Stimulated activated CD8-positive, alpha-beta memory T cell treated with anti-CD3 and anti-CD28 coated beads, Interleukin-4, amount 100 ng/mL, for 24 hours (primary cell): ENCODE data around the gene AGTPBP1.
"Not testable (repeated sequence)": the region's sequence is repeated elsewhere in the genome, so short reads cannot be mapped to it uniquely, and the experiment has no call there.

ENCODE experiments used
- DNase-seq: peaks from one replicate; pipeline ENCODE4 v3.0.0-alpha.2; 2020; ENCODE audit warnings: low read depth

The AGTPBP1 gene

DNA sequence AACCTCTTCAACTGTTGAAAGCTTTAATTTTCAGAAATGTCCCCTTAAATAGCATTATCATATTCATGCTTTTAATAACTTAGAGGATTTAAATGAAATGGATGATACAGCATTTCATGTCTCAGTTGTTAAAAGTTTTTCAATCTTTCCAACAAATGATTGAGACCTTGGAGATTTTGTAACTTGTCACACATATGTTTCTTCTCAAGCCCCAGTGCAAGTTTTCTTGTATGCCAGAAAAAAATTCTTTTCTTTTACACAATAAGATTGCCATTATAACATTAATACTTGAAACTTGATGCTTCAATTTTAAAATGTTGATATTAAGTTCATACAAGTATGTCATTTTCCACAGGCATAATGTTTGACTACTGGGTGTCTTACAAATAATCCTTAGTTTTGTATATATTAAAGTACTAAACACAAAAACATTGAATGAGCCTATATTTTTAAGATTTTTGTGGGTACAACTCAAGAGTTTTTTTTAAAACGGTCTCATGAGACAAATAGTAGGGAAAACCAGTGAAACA lies 124.5 kb downstream of the AGTPBP1 start:
- no peak for DNase-seq

DNA sequence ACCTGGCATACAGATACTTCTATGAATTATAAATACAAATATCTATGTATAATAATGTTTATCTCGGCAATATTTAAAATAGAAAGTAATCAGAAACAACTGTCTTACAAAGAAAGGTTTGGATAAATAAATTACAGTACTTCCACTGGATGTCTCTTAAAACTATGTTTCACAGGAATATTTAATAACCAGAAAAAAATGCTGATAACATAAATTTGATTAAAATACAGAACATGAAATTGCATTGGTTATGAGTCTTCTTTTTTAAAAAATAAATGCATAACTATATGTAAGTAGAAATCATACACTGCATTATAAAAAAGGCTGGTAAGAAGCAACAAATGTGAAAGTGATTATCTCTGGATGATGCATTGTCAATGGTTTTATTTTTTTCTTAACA lies 126.0 kb downstream of the AGTPBP1 start:
- DNase-seq: no peak

DNA sequence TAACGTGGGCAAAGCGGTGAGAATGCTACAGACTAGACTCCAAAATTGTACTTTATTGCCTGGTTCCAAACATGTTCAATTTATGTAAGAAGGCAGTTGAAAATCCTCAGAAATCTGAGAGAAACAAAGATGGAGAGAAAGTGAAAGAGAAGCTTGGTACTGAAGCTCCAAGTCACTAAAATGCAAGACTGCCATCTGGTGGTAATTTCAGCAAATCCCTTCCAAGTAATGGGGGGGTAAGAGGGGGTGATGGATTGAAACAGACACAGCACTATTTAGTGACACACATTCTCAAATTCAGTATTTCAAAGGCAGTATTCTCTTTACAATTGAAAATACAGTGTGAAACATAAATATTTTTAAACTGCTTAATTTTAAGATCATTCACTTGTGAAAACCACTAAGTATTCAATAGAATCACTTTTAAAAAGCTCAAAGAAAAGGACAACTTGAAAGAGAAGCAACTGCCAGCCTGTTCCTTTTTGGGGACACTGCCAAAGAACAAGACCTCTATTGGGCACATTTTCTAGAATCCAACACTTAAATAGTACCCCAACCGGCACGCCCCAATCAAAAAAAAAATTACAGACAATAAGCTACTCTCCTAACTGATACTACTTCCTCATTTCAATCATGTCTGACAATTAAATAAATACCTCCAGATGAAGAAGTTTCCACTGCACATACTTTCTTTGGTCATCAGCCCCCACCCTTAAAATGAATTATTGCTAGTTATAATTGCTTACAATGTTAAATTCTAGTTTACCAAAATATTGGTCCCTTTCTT lies 131.5 kb downstream of the AGTPBP1 start:
- DNase-seq: no peak

DNA sequence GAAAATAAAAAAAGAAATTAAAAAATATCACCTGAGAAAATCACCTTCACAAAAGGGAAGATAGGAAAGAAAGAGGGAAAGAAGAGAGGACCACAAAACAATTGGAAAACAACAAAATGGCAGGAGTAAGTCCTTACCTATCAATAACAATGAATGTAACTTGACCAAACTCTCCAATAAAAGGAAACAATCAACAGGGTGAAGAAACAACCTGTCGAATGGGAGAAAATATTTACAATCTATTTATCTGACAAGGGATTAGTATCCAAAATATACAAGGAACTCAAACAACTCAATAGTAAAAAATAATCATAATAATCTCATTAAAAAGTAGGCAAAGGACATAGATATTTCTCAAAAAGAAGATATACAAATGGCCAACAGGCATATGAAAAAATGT lies 135.8 kb downstream of the AGTPBP1 start:
- DNase-seq: no peak

DNA sequence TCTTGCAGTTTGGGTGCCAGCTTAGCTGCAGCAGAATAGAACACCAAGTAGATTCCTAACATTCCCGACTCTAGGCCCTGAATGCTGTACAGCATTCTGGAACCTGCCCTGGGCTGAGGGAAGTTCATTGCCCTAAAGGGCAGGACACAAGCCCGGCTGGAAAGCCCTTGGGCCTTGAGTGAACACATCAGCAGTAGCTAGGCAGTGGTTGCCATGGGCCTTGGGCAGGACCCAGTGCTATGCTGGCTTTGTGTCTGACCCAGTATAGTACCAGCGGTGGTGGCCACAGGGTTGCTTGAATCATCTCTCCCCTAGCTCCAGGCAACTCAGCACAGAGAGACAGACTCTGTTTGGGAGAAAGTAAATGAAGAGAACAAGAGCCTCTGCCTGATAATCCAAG lies 137.8 kb downstream of the AGTPBP1 start:
- DNase-seq: no peak

DNA sequence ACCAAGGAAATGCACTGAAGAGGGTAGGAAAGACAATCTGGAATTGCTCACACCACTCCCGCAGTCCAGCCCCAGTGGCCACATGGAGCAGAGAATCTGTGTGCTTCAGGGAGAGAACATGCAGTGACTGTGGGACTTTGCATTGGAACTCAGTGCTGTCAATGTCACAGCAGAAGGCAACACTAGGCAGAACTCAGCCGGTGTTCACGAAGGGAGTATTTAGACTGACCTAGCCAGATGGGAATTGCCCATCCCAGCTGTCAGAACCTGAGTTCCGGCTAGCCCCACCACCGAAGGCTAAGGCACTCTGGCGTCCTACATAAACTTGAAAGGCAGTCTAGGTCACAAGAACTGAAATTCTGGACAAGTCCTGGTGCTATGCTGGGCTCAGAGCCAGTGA lies 139.0 kb downstream of the AGTPBP1 start:
- no peak for DNase-seq

DNA sequence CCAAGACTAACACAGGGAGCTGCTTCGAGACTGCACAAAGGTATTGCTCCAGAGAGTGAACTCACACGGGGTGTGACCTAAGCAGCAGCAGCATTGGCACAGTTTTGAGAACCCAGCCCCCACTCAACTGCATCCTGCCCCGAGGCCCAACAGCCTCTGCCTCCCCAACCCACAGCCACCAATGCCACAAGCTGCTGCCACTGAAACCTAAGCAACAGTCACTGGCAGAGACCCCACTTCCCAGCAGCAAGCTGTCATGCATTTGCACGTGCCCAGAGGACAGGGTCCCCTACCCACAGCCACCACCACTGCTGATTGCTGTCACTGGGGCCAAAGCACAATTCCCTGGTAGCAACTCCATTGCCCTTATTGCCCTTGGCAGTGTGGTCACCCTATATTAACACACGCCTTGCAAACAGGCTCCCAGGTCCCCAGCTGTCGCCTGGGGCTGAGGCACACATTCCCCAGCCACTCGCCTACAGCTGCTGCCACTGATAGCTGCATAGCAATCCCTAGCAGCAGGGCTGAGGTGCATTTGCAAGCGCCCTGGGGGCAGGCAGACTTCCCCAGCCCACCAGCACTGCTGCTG lies 141.0 kb downstream of the AGTPBP1 start:
- no peak for DNase-seq

DNA sequence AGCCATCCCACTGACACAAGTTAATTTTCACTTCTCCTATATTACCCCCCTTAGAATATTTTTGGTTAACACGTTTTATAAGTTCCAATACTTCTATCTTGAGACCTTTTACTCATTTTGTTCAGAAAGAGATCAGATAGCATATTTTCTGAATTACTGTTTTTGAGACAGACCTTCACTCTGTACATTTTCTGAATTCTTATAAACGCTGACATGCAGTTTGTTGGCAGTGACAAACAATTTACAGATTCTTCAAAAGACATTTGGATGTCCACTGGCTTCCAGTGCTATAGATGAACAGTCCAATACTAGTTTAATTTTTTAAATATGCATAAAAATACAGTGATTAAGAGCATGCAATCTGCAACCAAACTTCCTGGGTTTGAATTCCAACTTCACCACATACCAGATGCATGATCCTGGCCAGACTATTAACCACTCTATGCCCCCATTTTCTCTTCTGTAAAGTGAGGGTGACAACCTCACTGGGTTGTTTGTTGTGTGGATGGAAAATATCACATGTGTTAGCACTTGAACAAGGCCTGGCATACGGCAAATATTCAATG lies 142.1 kb downstream of the AGTPBP1 start:
- no peak for DNase-seq

DNA sequence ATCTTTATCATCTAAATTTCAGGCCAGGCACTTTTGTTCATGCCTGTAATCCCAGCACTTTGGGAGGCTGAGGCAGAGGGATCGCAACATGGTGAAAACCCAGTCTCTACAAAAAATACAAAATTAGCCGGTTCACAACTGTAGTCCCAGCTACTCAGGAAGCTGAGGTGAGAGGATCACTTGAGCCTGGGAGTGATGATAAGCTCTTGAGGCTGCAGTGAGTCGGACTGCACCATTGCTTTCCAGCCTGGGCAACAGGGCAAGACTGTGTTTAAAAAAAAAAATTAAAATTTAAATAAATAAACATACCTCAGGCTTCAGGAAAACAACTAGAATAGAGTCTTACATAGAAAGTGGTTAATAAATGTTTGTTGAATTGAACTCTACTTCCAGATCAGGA lies 147.4 kb downstream of the AGTPBP1 start:
- no peak for DNase-seq

DNA sequence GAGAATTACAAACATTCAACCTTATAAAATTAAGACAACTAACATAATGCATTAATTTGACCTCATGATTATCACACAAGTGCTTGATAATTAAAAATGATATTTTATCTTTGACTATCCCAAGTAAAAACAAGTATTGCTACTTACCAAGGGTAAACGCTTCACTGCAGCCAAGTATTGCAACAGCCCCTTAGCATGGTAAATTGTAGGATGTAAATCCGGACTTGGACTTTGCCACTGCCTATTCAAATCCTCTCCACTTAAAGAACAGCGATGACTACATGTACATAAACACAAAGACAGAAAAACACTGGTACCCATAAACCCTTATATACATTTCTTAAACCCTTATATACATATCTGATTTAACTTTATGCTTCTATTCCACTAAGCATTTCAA lies 155.1 kb downstream of the AGTPBP1 start:
- no peak for DNase-seq

DNA sequence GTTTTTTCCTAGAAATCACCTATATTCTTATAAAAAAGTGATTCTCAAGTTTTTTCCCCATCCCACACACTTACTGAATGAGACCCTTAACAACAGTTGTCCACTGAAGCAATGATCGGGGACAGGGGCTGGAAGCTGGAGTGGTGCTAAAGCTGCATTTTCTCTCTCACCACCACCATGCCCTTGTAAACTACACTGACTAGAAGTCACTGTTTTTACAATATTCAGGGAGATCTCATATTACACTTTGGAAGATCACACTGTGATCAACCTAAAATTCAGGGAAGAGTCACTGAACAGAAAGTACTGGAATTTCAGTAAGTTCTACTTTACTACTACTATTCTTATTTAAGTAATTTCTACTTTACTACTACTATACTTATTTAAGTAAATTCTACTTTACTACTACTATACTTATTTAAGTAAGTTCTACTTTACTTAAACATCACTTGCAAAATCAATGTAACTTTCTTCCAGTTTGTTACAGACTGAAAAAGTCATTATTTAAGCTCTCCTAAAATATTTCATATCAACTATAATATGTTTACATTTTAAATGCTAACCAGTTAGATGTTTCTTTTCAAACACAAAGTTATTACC lies 164.3 kb downstream of the AGTPBP1 start:
- DNase-seq: no peak

DNA sequence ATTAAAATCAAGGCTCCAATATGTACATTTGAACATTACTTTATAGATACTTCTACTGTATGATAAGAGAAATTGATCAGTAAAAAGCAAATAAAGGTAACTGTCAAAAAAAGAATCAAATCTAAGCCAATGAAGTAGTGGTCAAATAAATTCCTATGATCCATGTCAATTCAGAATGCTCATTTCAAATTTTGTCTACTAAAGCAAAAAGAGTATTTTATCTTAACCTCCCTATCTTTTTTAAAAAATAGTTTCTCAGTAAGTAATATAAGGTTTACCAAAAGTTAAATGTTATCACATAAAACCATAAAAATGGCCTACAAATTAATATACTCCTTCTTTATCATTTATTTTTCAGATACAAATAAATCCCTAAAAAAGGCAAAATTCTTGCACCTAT lies 165.9 kb downstream of the AGTPBP1 start:
- DNase-seq: no peak

DNA sequence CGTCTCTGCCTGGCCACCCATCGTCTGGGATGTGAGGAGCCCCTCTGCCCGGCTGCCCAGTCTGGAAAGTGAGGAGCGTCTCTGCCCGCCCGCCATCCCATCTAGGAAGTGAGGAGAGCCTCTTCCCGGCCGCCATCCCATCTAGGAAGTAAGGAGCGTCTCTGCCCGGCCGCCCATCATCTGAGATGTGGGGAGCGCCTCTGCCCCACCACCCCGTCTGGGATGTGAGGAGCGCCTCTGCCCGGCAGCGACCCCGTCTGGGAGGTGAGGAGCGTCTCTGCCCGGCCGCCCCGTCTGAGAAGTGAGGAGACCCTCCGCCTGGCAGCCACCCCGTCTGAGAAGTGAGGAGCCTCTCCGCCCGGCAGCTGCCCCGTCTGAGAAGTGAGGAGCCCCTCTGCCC lies 168.2 kb downstream of the AGTPBP1 start:
- not testable (repeated sequence) for DNase-seq

DNA sequence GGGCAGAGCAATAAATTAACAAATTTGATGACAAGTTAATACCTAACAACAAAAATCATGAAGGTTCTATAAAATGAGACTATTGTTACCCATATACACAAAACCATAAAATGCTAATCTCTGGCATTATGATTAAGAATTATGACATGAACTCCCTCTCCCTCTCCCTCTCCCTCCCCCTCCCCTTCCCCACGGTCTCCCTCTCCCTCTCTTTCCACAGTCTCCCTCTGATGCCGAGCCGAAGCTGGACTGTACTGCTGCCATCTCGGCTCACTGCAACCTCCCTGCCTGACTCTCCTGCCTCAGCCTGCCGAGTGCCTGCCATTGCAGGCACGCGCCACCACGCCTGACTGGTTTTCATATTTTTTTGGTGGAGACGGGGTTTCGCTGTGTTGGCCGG lies 168.8 kb downstream of the AGTPBP1 start:
- not testable (repeated sequence) for DNase-seq

DNA sequence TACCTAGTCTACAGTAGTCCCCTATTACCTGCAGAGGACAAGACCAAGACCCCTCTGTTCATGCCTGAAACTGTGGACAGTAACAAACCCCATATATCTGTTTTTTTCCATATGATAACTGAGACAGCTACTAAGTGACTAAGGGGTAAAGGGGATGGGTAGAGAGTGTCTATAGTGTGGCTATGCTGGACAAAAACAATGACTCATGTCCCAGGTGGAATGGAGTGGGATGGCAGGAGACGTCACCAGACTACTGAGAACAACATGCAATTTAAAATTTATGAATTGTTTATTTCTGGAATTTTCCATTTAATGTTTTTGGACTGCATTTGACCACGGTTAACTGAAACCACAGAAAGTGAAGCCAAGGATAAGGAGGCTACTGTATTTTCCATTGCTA lies 171.8 kb downstream of the AGTPBP1 start:
- no peak for DNase-seq

DNA sequence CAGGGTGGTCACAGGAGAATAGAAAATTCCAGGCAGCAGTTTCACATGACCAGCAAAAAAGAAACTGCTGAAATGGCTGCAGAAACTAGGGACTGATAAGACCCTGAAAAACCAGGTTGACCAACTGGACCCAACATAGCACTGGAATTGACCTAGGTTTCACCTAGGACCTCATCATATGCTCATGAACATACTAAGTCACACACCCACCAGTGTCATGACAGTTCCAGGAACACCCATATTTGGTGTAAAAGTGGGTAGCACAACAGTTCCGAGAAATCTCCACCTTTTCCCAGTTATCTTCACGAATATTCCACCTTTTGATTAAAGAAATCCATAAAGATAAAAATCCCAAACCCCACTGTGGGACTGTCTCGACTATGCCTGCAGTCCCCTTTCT lies 182.2 kb downstream of the AGTPBP1 start:
- DNase-seq: no peak

DNA sequence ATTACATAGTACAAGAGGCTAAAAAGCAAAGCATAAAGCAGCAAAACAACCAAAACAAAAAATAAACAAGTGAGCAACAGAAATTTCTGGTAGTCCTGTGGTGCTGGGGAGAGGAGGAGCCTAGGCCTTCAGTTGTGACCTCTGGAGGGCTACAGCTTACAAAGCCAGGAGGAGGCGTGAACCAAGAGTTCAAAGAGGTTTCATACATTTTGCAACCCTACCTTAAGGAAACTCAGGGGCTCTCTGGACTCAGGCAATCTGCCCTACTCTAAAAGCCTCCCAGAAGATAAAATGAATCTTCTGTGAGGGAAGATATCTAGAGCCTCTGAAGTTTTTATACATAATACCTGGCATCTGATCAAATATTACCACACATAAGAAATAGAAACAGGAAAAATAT lies 187.4 kb downstream of the AGTPBP1 start:
- no peak for DNase-seq

DNA sequence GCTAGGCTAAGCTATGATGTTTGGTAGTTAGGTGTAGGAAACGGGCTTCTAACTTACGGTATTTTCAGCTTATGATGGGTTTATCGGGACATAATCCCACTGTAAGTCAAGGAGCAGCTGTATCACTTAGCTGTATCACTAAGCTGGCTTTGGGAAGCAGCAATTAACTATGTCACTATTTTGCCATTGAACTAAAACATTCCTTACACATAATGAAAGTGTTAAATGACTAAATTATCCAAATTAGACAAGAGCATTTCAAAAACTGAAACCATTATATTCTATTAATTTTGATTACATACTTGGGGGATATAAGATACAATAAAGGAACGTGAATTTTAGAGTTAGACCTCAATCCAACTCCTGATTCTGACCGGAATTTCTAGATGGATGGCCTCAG lies 188.3 kb downstream of the AGTPBP1 start:
- DNase-seq: no peak

DNA sequence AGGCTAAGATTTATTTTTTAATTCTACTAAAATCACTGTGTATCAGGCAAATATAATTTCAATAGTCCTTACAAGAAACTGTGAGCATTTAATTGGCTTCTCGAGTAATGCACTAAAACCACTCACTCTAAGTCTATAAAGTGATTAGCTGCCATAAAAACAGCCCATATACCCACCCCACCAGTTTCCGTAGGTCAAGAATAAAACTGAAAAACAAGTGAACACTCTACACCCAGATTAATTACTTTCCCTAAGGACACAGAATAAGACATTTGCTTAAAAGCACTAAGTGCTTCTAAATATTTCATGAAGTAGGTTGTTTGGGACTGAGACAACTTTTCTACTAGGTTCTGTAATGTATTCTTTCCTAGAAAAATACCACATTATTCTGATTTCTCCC lies 194.2 kb downstream of the AGTPBP1 start:
- DNase-seq: no peak

DNA sequence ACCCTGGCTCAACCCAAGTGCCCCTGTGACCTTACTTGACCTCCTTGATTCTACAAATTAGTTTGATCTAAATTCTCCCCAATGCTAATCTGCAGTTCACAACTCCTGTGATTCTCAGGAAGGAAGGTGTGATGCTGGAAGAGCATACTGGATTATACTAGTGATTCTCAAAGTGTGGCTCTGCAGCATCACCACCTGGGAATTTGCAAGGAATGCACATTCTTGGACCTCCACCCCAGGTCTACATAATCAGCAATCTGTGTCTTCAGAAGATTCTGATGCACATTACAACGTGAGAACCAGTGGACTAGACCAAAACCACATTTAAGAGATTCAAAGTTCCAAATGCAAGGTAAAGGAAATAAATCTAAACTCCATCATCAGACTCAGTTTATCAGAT lies 198.6 kb downstream of the AGTPBP1 start:
- no peak for DNase-seq

DNA sequence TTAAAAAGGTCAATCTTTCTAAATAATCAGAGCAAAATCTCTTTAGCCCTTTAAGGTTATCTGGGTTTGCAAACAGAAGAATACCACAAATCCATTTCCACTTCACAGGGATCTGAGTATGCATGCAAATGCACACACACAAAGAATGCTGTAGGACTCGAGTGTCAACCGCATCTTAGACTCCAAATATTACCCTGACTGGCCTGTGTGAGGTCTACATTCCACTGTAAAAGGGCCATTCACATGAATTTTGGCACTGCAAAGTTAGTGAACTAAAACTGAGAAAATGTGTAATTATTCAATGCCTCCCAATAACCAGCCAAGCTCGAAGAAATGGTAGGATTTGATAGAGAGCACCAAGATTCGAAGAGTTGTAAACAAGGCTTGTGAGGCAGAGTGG lies 199.9 kb downstream of the AGTPBP1 start:
- DNase-seq: no peak

DNA sequence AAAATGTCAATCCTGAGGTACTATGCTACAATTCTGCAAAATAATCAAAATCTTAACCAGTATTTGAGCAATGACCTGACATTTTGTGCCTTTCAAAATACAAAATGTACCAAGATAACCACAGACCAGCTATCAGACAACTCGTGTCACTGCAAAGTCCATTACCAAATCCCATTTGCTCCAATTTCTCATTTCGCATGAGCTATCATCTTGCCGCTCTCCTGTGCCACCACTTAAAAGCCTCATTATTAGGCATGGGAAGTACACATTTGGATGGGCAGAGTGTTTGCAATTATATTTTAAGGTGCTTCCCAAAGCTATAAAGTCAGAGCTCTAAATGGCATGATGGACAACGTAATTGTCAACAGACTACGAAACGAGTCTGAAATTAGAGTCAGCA lies 205.2 kb downstream of the AGTPBP1 start:
- no peak for DNase-seq

DNA sequence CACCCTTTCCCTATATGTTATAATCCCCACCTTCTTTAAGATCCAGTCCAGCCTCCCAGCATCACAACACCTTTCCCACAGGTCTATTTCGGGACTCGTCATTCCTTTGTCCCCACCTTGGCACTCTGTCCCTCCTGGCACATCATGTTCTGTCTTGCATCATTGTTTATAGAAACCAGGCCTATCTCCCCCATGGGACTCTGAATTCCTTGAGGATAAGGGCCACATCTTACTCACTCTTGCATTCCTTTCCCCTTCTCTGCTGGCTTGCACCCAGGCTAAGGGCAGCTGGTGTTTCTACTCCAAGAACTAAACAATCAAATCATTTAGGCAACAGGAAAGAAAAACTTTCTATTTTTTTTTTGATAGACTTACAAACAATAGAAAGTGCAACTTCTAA lies 205.7 kb downstream of the AGTPBP1 start:
- DNase-seq: no peak
